SU-DHL-6 (cell line): ENCODE measurements around the gene PHLDA2.

Experiments used
- EZH2phosphoT487 ChIP-seq: fragments of 200-600 bp; sonication (generic), shearing (Covaris generic); conservative IDR thresholded peaks from 2 replicates; pipeline ENCODE4 v1.6.1; 2018; ENCODE audit warnings: mild to moderate bottlenecking, antibody characterized with exemption, low read length, moderate library complexity, mixed read lengths
- TF ChIP-seq, protein P1 (sequence below): fragments of 200-600 bp; sonication (generic); IDR thresholded peaks from one replicate; pipeline ENCODE4 v1.5.1; 2017; ENCODE audit warnings: antibody characterized with exemption, mild to moderate bottlenecking, low read length, moderate library complexity; ENCODE audit not compliant: insufficient read depth, poor library complexity, severe bottlenecking

DNA sequence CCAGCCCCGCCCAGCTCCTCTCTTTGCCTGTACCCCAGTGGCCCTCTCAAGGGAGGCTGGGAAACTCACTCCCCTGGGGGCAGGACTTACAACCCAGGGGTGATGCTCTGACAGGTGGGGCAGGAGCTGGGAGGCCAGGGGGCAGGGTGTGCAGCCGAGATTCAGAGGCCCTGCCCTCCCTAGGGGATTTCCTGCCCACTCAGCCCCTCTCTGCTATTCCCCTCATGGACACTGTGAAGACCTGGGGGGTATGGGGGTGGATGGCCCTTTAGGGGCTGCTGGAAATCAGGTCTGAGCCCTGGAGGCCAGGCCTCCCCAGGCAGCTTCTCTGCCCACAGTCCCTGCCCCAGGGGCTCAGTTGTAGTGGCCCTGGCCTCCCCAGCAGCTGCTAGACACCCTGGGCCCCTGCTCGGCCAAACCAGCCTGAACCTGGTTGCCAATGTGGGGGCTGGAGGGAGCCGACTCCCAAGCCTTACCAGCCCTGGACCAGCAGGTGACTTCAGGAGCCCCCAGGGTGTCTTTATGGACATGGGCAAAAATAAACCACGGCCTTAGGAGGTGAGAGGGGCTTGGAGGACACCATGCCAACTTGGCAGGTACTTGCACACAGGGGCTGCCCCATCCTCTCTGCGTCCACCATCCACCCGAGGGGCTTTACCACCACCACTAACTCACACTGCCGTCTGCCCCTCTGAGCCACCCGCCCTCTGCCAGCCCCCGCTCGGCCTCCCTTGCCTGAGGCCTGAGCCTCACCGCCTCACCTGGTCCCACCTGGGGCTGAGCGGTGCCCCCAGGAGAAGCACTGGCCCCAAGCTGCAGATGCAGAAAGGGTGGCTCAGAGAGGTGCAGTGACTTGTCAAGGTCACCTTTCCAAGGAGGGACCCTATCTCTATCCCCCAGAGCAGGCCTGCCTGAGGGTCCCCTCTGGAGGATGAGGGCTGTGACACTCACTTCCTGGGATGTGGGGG is 2.8 kb upstream of the PHLDA2 start:
- TF ChIP-seq, protein P1, sequence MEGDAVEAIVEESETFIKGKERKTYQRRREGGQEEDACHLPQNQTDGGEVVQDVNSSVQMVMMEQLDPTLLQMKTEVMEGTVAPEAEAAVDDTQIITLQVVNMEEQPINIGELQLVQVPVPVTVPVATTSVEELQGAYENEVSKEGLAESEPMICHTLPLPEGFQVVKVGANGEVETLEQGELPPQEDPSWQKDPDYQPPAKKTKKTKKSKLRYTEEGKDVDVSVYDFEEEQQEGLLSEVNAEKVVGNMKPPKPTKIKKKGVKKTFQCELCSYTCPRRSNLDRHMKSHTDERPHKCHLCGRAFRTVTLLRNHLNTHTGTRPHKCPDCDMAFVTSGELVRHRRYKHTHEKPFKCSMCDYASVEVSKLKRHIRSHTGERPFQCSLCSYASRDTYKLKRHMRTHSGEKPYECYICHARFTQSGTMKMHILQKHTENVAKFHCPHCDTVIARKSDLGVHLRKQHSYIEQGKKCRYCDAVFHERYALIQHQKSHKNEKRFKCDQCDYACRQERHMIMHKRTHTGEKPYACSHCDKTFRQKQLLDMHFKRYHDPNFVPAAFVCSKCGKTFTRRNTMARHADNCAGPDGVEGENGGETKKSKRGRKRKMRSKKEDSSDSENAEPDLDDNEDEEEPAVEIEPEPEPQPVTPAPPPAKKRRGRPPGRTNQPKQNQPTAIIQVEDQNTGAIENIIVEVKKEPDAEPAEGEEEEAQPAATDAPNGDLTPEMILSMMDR = no peak
- TF ChIP-seq EZH2phosphoT487 = no peak
